ENCODE data around the gene LRRC45. TPM values are rescaled to one million over a fixed set of nuclear protein-coding genes. Genes with fewer than 3 reads are reported as not detected.

LRRC45 gene
- polyA plus RNA-seq, 1 donor (not counting 4 experiments of a cell fraction or from before 2014, with no cell fraction given), result 2.5 TPM

GRCh38 chr17:82007495-82008257 is 15.4 kb upstream of the LRRC45 start:
- no peak overlapping the region for H2AFZ ChIP-seq (ENCODE audit: control insufficient read depth, low read length)
- H3K4me3 ChIP-seq (ENCODE audit: control insufficient read depth in 2 of 3, extremely low read depth in 1 of 3, insufficient read depth in 2 of 3, low read depth in 1 of 3, low read length in 3 of 3), result no peak overlapping the region
- no peak for TF ChIP-seq EZH2 (IDR thresholded peaks at IDR 0.05; ENCODE audit: low read length)
- TF ChIP-seq, protein P1, sequence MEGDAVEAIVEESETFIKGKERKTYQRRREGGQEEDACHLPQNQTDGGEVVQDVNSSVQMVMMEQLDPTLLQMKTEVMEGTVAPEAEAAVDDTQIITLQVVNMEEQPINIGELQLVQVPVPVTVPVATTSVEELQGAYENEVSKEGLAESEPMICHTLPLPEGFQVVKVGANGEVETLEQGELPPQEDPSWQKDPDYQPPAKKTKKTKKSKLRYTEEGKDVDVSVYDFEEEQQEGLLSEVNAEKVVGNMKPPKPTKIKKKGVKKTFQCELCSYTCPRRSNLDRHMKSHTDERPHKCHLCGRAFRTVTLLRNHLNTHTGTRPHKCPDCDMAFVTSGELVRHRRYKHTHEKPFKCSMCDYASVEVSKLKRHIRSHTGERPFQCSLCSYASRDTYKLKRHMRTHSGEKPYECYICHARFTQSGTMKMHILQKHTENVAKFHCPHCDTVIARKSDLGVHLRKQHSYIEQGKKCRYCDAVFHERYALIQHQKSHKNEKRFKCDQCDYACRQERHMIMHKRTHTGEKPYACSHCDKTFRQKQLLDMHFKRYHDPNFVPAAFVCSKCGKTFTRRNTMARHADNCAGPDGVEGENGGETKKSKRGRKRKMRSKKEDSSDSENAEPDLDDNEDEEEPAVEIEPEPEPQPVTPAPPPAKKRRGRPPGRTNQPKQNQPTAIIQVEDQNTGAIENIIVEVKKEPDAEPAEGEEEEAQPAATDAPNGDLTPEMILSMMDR (optimal IDR thresholded peaks at IDR 0.05 in 1 of 3, IDR thresholded peaks at IDR 0.05 in 1 of 3, conservative IDR thresholded peaks at IDR 0.05 in 1 of 3; ENCODE audit: extremely low read depth in 1 of 3, insufficient read depth in 2 of 3, low read length in 3 of 3), result no peak
- H3K27me3 ChIP-seq (ENCODE audit: control insufficient read depth, extremely low read depth, insufficient read depth, low read length), result no peaks in the 10 kb centered on the region
- dilution Hi-C loops (cut with MboI; ENCODE audit: extremely low pct_ligation_motif_present, low sequenced_read_pairs), result no loop called here
- H3K36me3 ChIP-seq (ENCODE audit: control insufficient read depth in 2 of 2, extremely low read depth in 1 of 2, insufficient read depth in 2 of 2, low read length in 2 of 2), result no peaks in the 10 kb centered on the region
- H3K9ac ChIP-seq (ENCODE audit: control insufficient read depth, extremely low read depth, insufficient read depth, low read length), result no peak overlapping the region
- FAIRE-seq (no peak), DNase-seq (ENCODE audit: low read depth, low spot score) (no peak)
- no peaks in the 10 kb centered on the region for H4K20me1 ChIP-seq (ENCODE audit: control insufficient read depth, extremely low read depth, insufficient read depth, low read length)
- no peaks in the 10 kb centered on the region for H3K9me3 ChIP-seq (ENCODE audit: control insufficient read depth, low read depth, low read length)
- H3K79me2 ChIP-seq (ENCODE audit: control insufficient read depth, insufficient read depth, low read length), result no peaks in the 10 kb centered on the region
- H3K27ac ChIP-seq (ENCODE audit: control insufficient read depth, insufficient read depth, low read length), result no peak overlapping the region
- peaks cover 2% of the 10 kb centered on the region for H3K9me1 ChIP-seq (ENCODE audit: control insufficient read depth, extremely low read depth, insufficient read depth, low read length)
- H3K4me1 ChIP-seq (ENCODE audit: control insufficient read depth, extremely low read depth, insufficient read depth, low read length), result peaks cover 32% of the 10 kb centered on the region
- H3K4me2 ChIP-seq (ENCODE audit: control insufficient read depth, extremely low read depth, insufficient read depth, low read depth, low read length), result no peak overlapping the region

GRCh38 chr17:82008258-82008940 is 14.7 kb upstream of the LRRC45 start:
- Histone ChIP-seq H3K4me1 (ENCODE audit: control insufficient read depth, extremely low read depth, insufficient read depth, low read length) (peaks cover 33% of the 10 kb centered on the region), H4K20me1 (ENCODE audit: control insufficient read depth, extremely low read depth, insufficient read depth, low read length) (no peaks in the 10 kb centered on the region), H3K9me1 (ENCODE audit: control insufficient read depth, extremely low read depth, insufficient read depth, low read length) (peaks cover under 1% of the 10 kb centered on the region), H3K79me2 (ENCODE audit: control insufficient read depth, insufficient read depth, low read length) (no peaks in the 10 kb centered on the region), H3K36me3 (ENCODE audit: control insufficient read depth in 2 of 2, extremely low read depth in 1 of 2, insufficient read depth in 2 of 2, low read length in 2 of 2) (no peaks in the 10 kb centered on the region), H2AFZ (ENCODE audit: control insufficient read depth, low read length) (no peak overlapping the region), H3K4me3 (ENCODE audit: control insufficient read depth in 2 of 3, extremely low read depth in 1 of 3, insufficient read depth in 2 of 3, low read depth in 1 of 3, low read length in 3 of 3) (no peak overlapping the region), H3K27ac (ENCODE audit: control insufficient read depth, insufficient read depth, low read length) (no peak overlapping the region), H3K9ac (ENCODE audit: control insufficient read depth, extremely low read depth, insufficient read depth, low read length) (no peak overlapping the region), H3K27me3 (ENCODE audit: control insufficient read depth, extremely low read depth, insufficient read depth, low read length) (no peaks in the 10 kb centered on the region), H3K4me2 (ENCODE audit: control insufficient read depth, extremely low read depth, insufficient read depth, low read depth, low read length) (no peak overlapping the region), H3K9me3 (ENCODE audit: control insufficient read depth, low read depth, low read length) (no peaks in the 10 kb centered on the region)
- no peak for DNase-seq (ENCODE audit: low read depth, low spot score)
- TF ChIP-seq EZH2 (IDR thresholded peaks at IDR 0.05; ENCODE audit: low read length), result no peak
- TF ChIP-seq, protein P1 (optimal IDR thresholded peaks at IDR 0.05 in 1 of 3, IDR thresholded peaks at IDR 0.05 in 1 of 3, conservative IDR thresholded peaks at IDR 0.05 in 1 of 3; ENCODE audit: extremely low read depth in 1 of 3, insufficient read depth in 2 of 3, low read length in 3 of 3), result no peak
- FAIRE-seq, result no peak
- dilution Hi-C loops (cut with MboI; ENCODE audit: extremely low pct_ligation_motif_present, low sequenced_read_pairs), result no loop called here
